Endothelial cell of umbilical vein (primary cell): ENCODE data around the gene C1QTNF4. TPM values are rescaled to one million over a fixed set of nuclear protein-coding genes. Genes with fewer than 3 reads are reported as not detected.
"Not testable (repeated sequence)": the region's sequence is repeated elsewhere in the genome, so short reads cannot be mapped to it uniquely, and the experiment has no call there.

ENCODE experiments used
- BruUV-seq: library from RNA; stranded (reverse); fragments of 400-500 nt; replicated peaks from 2 replicates; lab custom pipeline; 2021; lab: Mats Ljungman, UMichigan
- CTCF ChIA-PET: fragments of 300-600, 350-600 bp; sonication (Branson Sonifier 250); formaldehyde crosslinking; loops from one replicate; lab custom pipeline; 2021; ENCODE audit warnings: antibody characterized with exemption, inconsistent platforms; lab: Charles Lee
- POLR2A ChIA-PET: fragments of 300-600, 350-600 bp; sonication (Branson Sonifier 250); formaldehyde crosslinking; loops from one replicate; lab custom pipeline; 2021; ENCODE audit warnings: antibody characterized with exemption, inconsistent platforms; lab: Charles Lee
- DNase-seq: peaks from one replicate; pipeline ENCODE4 v3.0.0-alpha.2; 2011; ENCODE audit warnings: low read depth, low spot score
- FAIRE-seq: peaks from 2 replicates; lab custom pipeline; 2011; peaks lifted over from hg19 to GRCh38; lab: Jason Lieb, UNC
- H2AFZ ChIP-seq: 2 replicates; pipeline ENCODE4 v1.6.0; 2012; ENCODE audit warnings: low read depth, low read length, control low read depth, inconsistent platforms
- H3K27ac ChIP-seq: 2 replicates; pipeline ENCODE4 v1.5.1; 2011; ENCODE audit warnings: low read depth, mild to moderate bottlenecking, control low read depth, low read length, moderate library complexity; ENCODE audit not compliant: insufficient read depth
- H3K27me3 ChIP-seq, 2 experiments: 2 replicates each; pipeline versions ENCODE4 v1.6.0 to v1.6.1; 2011; ENCODE audit warnings: low read length in 2 of 2, mixed read lengths in 1 of 2; ENCODE audit not compliant: control insufficient read depth in 2 of 2, insufficient read depth in 2 of 2
- H3K36me3 ChIP-seq, 2 experiments: 2 replicates in 1 of 2; 3 replicates in 1 of 2; pipeline ENCODE4 v1.5.1; 2011; ENCODE audit warnings: low read length in 2 of 2, mild to moderate bottlenecking in 1 of 2, moderate library complexity in 1 of 2; ENCODE audit not compliant: control insufficient read depth in 2 of 2, insufficient read depth in 2 of 2; ENCODE audit errors: extremely low read depth in 1 of 2
- H3K4me1 ChIP-seq: 3 replicates; pipeline ENCODE4 v1.5.1; 2011; ENCODE audit warnings: mild to moderate bottlenecking, low read length; ENCODE audit not compliant: control insufficient read depth, insufficient read depth; ENCODE audit errors: extremely low read depth
- H3K4me2 ChIP-seq: 2 replicates; pipeline ENCODE4 v1.6.1; 2011; ENCODE audit warnings: low read length, control low read depth, mixed read lengths; ENCODE audit not compliant: insufficient read depth
- H3K4me3 ChIP-seq, 3 experiments: fragments of 200-600 bp in 1 of 3; sonication (generic), shearing (Covaris generic) in 1 of 3; replicated peaks in 1 of 3; 2 replicates each; pipeline ENCODE4 v1.5.1; 2011 to 2016; ENCODE audit warnings: control low read depth in 3 of 3, low read length in 3 of 3, mild to moderate bottlenecking in 2 of 3, inconsistent platforms in 1 of 3, low read depth in 1 of 3, moderate library complexity in 1 of 3; ENCODE audit not compliant: insufficient read depth in 1 of 3
- H3K79me2 ChIP-seq: 2 replicates; pipeline ENCODE4 v1.6.0; 2012; ENCODE audit warnings: low read length, inconsistent platforms; ENCODE audit not compliant: control insufficient read depth, insufficient read depth
- H3K9ac ChIP-seq: replicated peaks from 2 replicates; pipeline ENCODE3; 2011; ENCODE audit warnings: low read length, control low read depth; ENCODE audit not compliant: insufficient read depth; ENCODE audit errors: extremely low read depth
- H3K9me1 ChIP-seq: replicated peaks from 3 replicates; pipeline ENCODE4 v1.6.0; 2011; ENCODE audit warnings: mild to moderate bottlenecking, low read length; ENCODE audit not compliant: control insufficient read depth, insufficient read depth; ENCODE audit errors: extremely low read depth
- H3K9me3 ChIP-seq: replicated peaks from 2 replicates; pipeline ENCODE4 v1.5.1; 2012; ENCODE audit warnings: low read length, inconsistent platforms; ENCODE audit not compliant: control insufficient read depth, insufficient read depth
- H4K20me1 ChIP-seq: replicated peaks from 2 replicates; pipeline ENCODE3; 2011; ENCODE audit warnings: mild to moderate bottlenecking, low read length; ENCODE audit not compliant: control insufficient read depth, insufficient read depth; ENCODE audit errors: extremely low read depth
- EZH2 ChIP-seq: IDR thresholded peaks from 2 replicates; pipeline ENCODE4 v1.6.1; 2012; ENCODE audit warnings: borderline replicate concordance, low read depth, mild to moderate bottlenecking, moderate library complexity, low read length, inconsistent platforms; ENCODE audit not compliant: severe bottlenecking
- FOS ChIP-seq: IDR thresholded peaks from 2 replicates; pipeline ENCODE4 v1.6.1; 2011; ENCODE audit warnings: mild to moderate bottlenecking, low read length, moderate library complexity, borderline replicate concordance; ENCODE audit not compliant: insufficient read depth
- GATA2 ChIP-seq: IDR thresholded peaks from 2 replicates; pipeline ENCODE4 v1.7.0; 2011; ENCODE audit warnings: low read depth, mild to moderate bottlenecking, moderate library complexity, mixed read lengths, low read length; ENCODE audit not compliant: insufficient read length, insufficient read depth
- JUN ChIP-seq: IDR thresholded peaks from 2 replicates; pipeline ENCODE4 v1.6.1; 2011; ENCODE audit warnings: borderline replicate concordance, low read depth; ENCODE audit not compliant: insufficient read length, insufficient read depth
- MAX ChIP-seq: IDR thresholded peaks from 2 replicates; pipeline ENCODE4 v1.6.1; 2011; ENCODE audit not compliant: insufficient read depth, insufficient read length
- MYC ChIP-seq: IDR thresholded peaks from one replicate; pipeline ENCODE4 v1.6.1; 2011; ENCODE audit warnings: mild to moderate bottlenecking, low read depth, low read length
- POLR2A ChIP-seq: IDR thresholded peaks from 2 replicates; pipeline ENCODE4 v1.6.1; 2012; ENCODE audit warnings: low read depth, mild to moderate bottlenecking, control low read depth, low read length
- POLR2AphosphoS5 ChIP-seq: IDR thresholded peaks from 2 replicates; pipeline ENCODE4 v1.6.1; 2012; ENCODE audit warnings: low read depth, mild to moderate bottlenecking, control low read depth, low read length, moderate library complexity; ENCODE audit not compliant: insufficient read depth
- dilution Hi-C: fragments of 300-500 bp; cut with MboI; formaldehyde crosslinking; loops from one replicate; pipeline ENCODE4 v1.15.0; 2019; ENCODE audit warnings: low sequenced_read_pairs; ENCODE audit not compliant: extremely low pct_ligation_motif_present
- intact Hi-C: fragments of 100-400 bp; cut with micrococcal nuclease; formaldehyde crosslinking; loops from one replicate; pipeline ENCODE4 v1.10.0; 2022
- polyA plus RNA-seq, 4 experiments: library from polyadenylated mRNA; depleted of rRNA in 3 of 4; stranded (reverse) in 3 of 4; unstranded in 1 of 4; fragments of >200 nt; gene quantifications; 2 replicates each; pipeline versions ENCODE4 v1.2.1 to v1.2.3, GENCODE V29; 2011 to 2012; ENCODE audit warnings: missing spikeins in 1 of 4
- total RNA-seq: library from RNA; stranded (reverse); gene quantifications from 2 replicates; pipeline ENCODE4 v1.2.3, GENCODE V29; 2021
- TF ChIP-seq, protein P1 (sequence below), 2 donors: IDR thresholded peaks; 1 replicate in 1 of 2; 2 replicates in 1 of 2; pipeline ENCODE4 v1.5.1; 2011; ENCODE audit warnings: low read length in 2 of 2, mild to moderate bottlenecking in 2 of 2, moderate library complexity in 2 of 2, control low read depth in 1 of 2, inconsistent platforms in 1 of 2, low read depth in 1 of 2; ENCODE audit not compliant: insufficient read depth in 1 of 2; ENCODE audit errors: extremely low read depth in 1 of 2

Gene C1QTNF4
- total and polyA plus RNA-seq, 2 donors (not counting 3 experiments of a cell fraction or from before 2014, with no cell fraction given) = 1.7 to 5.4 TPM

- peak overlapping the region; percentile 70 to 95 (median 93) for H3K4me3 ChIP-seq
- no peaks in the 10 kb centered on the region for H3K9me1 ChIP-seq
- peaks cover 11% of the 10 kb centered on the region for H3K4me1 ChIP-seq
- BruUV-seq = TSS peak; percentile 61
- H3K79me2 ChIP-seq = peaks cover 23% of the 10 kb centered on the region
- ChIA-PET POLR2A (no interaction called here), CTCF (no interaction called here)
- DNase-seq (no peak), FAIRE-seq (no peak)
- no peaks in the 10 kb centered on the region for H3K27me3 ChIP-seq
- intact Hi-C loops (loop anchor here (1.0 to 5.0 kb wide), 3 partner anchors 73 to 211 kb away; partner anchors contain the start of genes AGBL2 and FNBP4), dilution Hi-C loops (no loop called here)
- peak overlapping the region; percentile 95 for H3K4me2 ChIP-seq
- H3K27ac ChIP-seq = peak overlapping the region; percentile 75
- H2AFZ ChIP-seq = peak overlapping the region; percentile 97
- H4K20me1 ChIP-seq = no peaks in the 10 kb centered on the region
- H3K36me3 ChIP-seq = peaks cover 0 to 1% of the 10 kb centered on the region in 2 experiments
- no peak for TF ChIP-seq MYC
- no peak for TF ChIP-seq EZH2
- TF ChIP-seq, protein P1, sequence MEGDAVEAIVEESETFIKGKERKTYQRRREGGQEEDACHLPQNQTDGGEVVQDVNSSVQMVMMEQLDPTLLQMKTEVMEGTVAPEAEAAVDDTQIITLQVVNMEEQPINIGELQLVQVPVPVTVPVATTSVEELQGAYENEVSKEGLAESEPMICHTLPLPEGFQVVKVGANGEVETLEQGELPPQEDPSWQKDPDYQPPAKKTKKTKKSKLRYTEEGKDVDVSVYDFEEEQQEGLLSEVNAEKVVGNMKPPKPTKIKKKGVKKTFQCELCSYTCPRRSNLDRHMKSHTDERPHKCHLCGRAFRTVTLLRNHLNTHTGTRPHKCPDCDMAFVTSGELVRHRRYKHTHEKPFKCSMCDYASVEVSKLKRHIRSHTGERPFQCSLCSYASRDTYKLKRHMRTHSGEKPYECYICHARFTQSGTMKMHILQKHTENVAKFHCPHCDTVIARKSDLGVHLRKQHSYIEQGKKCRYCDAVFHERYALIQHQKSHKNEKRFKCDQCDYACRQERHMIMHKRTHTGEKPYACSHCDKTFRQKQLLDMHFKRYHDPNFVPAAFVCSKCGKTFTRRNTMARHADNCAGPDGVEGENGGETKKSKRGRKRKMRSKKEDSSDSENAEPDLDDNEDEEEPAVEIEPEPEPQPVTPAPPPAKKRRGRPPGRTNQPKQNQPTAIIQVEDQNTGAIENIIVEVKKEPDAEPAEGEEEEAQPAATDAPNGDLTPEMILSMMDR (IDR thresholded peaks at IDR 0.05; ENCODE audit: extremely low read depth in 1 of 2, insufficient read depth in 1 of 2, low read depth in 1 of 2, low read length in 2 of 2) = no peak
- TF ChIP-seq FOS = no peak
- TF ChIP-seq POLR2A = no peak
- TF ChIP-seq MAX = no peak
- TF ChIP-seq JUN = no peak
- no peak for TF ChIP-seq GATA2
- TF ChIP-seq POLR2AphosphoS5 = no peak
- H3K9me3 ChIP-seq = no peaks in the 10 kb centered on the region
- H3K9ac ChIP-seq = peak overlapping the region; percentile 98
Observed at GRCh38 chr11:47641600-47642098, 47.4 kb upstream of the C1QTNF4 start.

- H2AFZ ChIP-seq, dilution Hi-C loops, H3K4me3 ChIP-seq, H3K9me3 ChIP-seq, H3K27ac ChIP-seq, FAIRE-seq, H4K20me1 ChIP-seq, H3K36me3 ChIP-seq, H3K9me1 ChIP-seq, CTCF ChIA-PET, H3K9ac ChIP-seq, BruUV-seq, H3K27me3 ChIP-seq, DNase-seq, H3K4me2 ChIP-seq: not testable (repeated sequence)
- H3K4me1 ChIP-seq = peaks cover 11% of the 10 kb centered on the region
- H3K79me2 ChIP-seq = peaks cover 23% of the 10 kb centered on the region
- intact Hi-C loops = loop anchor here (5.0 kb wide), 1 partner anchor 212 kb away; no protein-coding TSS in a partner anchor
- POLR2A ChIA-PET = interaction anchor here (0.7 kb wide), 1 partner anchor 86 kb away, joined by 3 read pairs; no protein-coding TSS in a partner anchor
Observed at GRCh38 chr11:47640506-47640905, 46.3 kb upstream of the C1QTNF4 start.

- FAIRE-seq, CTCF ChIA-PET, H3K9ac ChIP-seq, H3K9me1 ChIP-seq, intact Hi-C loops, H3K27ac ChIP-seq, H3K36me3 ChIP-seq, H3K27me3 ChIP-seq, DNase-seq, H3K4me1 ChIP-seq, H3K4me2 ChIP-seq, BruUV-seq, H3K4me3 ChIP-seq, H2AFZ ChIP-seq, dilution Hi-C loops, H4K20me1 ChIP-seq, POLR2A ChIA-PET, H3K9me3 ChIP-seq: not testable (repeated sequence)
- H3K79me2 ChIP-seq = peaks cover 13% of the 10 kb centered on the region
Observed at GRCh38 chr11:47636331-47636730, 42.1 kb upstream of the C1QTNF4 start.
